GM12875 (cell line): ENCODE results near the gene SLC7A1.

Source experiments
- H3K4me3 ChIP-seq: one replicate; pipeline ENCODE4 v1.5.1; 2011; ENCODE audit warnings: low read depth, low read length, control low read depth
- CTCF ChIP-seq: IDR thresholded peaks from 2 replicates; pipeline ENCODE4 v1.5.1; 2011; ENCODE audit warnings: low read depth, mild to moderate bottlenecking, control low read depth, inconsistent platforms, low read length, moderate library complexity, borderline replicate concordance; ENCODE audit not compliant: insufficient read depth

SLC7A1 gene

GRCh38 chr13:29483623-29484022 is 111.9 kb downstream of the SLC7A1 start:
- no peak overlapping the region for H3K4me3 ChIP-seq
- no peak for TF ChIP-seq CTCF

GRCh38 chr13:29483211-29483610 is 112.3 kb downstream of the SLC7A1 start:
- no peak for TF ChIP-seq CTCF
- H3K4me3 ChIP-seq = no peak overlapping the region

- TF ChIP-seq CTCF = no peak
- no peak overlapping the region for H3K4me3 ChIP-seq
These were observed 113.0 kb downstream of the SLC7A1 start for GRCh38 chr13:29482504-29482903.

- no peak overlapping the region for H3K4me3 ChIP-seq
- TF ChIP-seq CTCF = no peak
These were observed 113.9 kb downstream of the SLC7A1 start for GRCh38 chr13:29481603-29482002.

- H3K4me3 ChIP-seq = no peak overlapping the region
- no peak for TF ChIP-seq CTCF
These were observed 114.5 kb downstream of the SLC7A1 start for GRCh38 chr13:29480893-29481525.

GRCh38 chr13:29479716-29480492 is 115.6 kb downstream of the SLC7A1 start:
- no peak overlapping the region for H3K4me3 ChIP-seq
- no peak for TF ChIP-seq CTCF

- no peak overlapping the region for H3K4me3 ChIP-seq
- TF ChIP-seq CTCF = no peak
These were observed 119.4 kb downstream of the SLC7A1 start for GRCh38 chr13:29476046-29476445.
